Colon (tissue), 2 donors: ENCODE data around the gene LMLN.

Experiments used
- FAIRE-seq: peaks from 2 replicates; lab custom pipeline; 2012; peaks lifted over from hg19 to GRCh38; lab: Jason Lieb, UNC
- donor health status: control.
- donor health status: control.

LMLN gene

DNA sequence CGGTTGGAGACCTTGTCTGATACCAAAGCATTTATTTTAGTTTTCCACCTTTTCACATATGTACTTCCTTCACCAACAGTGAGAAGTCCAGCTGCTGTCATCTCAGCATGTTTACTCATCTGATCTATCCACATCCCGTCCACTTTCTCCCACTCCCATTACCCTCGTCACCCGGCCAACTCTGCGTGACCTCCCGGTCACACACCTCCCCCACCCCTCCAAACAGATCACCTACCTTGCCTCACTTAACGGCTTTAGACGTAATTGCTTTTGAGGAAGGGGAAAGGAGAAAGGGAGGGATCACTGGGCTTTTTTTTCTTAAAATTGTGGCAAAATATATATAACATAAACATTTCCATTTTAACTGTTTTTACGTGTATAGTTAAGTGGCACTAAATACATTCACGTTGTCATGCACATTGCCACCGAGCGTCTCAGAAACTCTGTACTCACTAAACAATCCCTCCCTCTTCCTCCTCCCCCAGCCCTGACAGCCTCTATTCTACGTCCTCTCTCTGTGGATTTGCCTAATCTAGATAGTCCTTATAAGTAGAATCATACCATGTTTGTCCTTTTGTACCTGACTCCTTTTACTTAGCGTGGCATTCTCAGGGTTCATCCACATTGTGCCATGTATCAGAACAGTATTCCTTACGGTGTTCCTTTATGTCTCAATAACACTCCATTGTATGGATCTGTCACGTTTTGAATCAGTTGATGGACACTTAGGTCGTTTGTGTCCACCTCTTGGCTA, 67.2 kb downstream of the LMLN start:
- no peak for FAIRE-seq

DNA sequence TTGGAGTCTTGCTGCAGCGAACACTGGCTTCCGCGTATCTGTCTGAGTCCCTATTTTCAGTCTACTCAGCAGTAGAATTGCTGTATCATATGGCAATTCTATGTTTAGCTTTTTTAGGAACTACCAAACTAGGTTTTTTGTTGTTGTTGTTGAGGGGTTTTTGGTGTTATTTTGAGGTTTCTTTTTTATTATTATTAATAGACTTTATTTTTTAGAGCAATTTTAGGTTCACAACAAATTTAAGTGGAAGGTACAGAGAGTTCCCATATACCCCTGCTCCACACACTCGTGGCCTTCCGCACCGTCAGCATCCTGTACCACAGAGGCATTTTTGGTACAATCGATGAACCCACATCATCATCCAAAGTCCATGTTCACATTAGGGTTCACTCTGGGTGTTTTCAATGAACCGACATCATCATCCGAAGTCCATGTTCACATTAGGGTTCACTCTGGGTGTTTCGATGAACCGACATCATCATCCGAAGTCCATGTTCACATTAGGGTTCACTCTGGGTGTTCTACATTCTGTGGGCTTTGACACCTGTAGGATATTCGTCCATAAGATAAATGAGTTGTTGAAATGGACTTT, 67.9 kb downstream of the LMLN start:
- no peak for FAIRE-seq

GRCh38 chr3:198028718-198029117, 68.7 kb downstream of the LMLN start:
- no peak for FAIRE-seq

DNA sequence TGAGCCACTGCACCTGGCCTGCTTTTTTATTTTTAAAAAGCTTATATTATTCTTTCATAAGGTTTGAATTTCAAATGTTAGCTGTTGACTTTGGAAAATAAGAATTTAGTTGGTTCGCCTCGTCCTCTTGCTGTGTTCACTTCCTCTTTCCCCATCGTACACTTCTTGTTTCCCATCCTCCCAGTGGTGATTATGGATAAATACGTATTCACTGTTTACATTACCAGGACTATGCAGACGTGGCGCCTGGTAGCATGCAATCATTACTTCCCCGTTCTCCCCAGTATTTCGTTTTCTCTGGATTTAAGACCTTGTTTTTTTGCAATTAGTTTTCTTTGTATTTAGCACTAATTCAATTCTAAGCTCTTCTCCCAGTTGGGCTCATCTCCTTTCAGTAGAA, 70.1 kb downstream of the LMLN start:
- FAIRE-seq, result no peak

- FAIRE-seq, result no peak
These were observed 70.7 kb downstream of the LMLN start for GRCh38 chr3:198030726-198031125.

DNA sequence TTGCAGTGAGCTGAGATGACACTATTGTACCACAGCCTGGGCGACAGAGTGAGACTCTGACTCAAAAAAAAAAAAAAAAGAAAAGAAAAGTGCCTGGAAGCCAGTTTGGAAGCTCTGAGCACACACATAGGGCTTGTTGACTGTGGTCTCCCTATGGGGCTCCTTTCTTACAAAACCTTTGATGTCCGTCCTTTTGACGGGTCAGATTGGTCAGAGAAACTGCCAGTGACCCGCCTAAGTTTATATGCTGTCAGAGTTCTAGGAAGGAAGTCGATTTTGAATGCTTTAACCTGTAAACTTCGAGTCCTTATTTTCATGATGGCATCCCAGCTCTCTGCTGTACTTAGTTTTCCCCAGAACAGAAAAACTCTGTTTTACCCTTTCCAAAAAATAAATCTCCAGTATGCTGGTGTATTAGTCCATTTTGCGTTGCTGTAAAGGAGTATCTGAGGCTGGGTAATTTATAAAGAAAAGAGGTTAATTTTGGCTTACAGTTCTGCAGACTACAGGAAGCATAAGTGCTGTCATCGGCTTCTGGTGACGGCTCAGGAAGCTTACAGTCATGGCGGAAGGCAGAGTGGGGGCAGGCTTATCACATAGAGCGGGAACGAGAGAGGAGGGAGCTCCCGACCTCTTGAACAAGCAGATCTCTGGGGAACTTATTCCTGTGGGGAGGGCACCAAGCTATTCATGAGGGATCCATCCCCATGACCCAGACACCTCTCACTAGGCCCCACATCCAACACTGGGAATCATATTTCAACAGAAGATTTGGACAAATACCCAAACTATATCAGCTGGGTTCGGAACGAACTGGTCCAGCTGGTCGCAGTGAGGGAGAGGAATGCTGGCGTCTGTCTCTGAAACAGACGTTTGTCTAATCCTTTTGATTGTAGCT, 72.3 kb downstream of the LMLN start:
- FAIRE-seq, result no peak

GRCh38 chr3:198043119-198043518, 83.1 kb downstream of the LMLN start:
- FAIRE-seq, result no peak

DNA sequence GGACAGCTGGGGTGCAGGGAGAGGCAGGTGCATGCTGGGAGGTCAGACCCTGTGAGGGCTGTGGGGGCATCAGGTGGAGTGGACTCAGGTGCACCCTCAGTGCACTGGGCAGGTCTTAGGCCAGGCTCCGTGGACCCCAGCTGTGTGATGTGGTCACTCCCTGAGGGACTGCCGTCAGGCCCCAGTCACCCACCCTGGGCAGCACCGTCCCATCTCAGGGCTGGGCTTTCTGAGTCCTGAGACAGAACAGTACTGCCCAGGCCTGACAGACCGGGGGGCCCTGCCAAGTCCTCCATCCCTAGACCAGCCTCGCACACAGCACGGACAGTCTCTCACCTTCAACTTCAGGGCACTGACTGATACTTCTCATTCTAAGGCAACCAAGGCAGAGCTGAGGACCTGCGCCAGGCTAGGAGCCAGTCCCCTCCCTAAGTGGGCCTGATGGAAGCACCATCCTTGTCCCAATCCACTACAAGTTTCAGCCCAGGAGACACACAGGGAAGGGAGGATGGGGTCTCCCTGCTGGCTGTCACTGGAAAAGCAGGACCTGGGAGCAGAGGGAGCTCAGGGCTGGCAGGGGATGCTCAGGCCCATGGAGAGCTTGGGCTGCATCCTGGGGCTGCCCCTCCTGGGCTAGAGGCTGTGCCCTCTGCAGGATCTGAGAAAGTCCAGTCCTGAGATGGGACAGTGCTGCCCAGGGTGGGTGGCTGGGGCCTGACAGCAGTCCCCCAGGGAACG, 86.3 kb downstream of the LMLN start:
- FAIRE-seq, result no peak

DNA sequence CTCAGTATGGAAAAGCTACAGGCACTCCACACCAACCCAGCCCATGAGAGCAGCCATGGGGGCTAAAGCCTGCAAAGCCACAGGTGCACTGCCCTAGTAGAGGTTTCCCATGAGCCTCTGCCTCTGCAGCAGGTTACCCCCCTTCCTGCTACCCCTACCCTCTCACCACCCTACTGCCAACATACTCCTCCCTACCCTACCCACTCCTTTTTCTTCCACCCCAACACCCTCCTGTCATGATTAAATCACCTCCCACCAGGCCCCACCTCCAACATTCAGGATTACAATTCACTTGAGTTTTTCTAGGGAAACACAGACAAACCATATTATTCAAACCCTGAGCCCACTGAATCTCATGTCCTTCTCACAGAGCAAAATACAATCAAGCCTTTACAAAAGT, 88.4 kb downstream of the LMLN start:
- FAIRE-seq, result no peak

DNA sequence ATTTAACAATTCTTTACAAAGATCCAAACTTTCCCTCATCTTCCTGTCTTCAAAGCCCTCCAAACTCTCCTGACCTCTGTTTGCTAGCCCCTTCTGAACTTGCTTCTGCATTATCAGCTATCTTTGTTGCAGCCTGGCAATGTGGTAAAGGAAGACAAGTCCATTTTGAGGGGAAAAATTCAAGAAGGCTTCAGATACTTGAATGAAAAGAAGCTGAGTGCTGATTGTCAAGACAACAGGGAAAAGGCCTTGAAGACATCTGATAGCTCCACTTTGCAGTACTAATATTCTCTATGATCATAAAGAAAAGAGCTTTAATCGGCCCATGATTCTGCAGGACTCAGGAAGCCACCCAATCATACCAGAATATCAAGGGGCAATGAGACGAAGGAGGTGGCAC, 91.8 kb downstream of the LMLN start:
- FAIRE-seq, result no peak

DNA sequence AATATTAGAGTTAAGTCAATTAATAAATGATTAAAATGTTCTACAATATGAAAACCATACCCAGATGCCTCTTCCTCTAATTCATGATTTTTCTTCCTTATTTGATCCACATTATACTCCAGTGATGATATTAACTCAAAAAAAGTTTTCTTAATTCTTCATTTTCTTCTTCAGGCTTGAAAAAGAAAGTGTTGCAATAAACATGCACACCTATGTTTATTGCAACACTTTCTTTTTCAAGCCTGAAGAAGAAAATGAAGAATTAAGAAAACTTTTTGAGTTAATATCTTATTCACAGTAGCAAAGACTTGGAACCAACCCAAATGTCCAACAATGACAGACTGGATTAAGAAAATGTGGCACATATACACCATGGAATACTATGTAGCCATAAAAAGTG, 93.4 kb downstream of the LMLN start:
- FAIRE-seq, result peak; percentile 24

- no peak for FAIRE-seq
These were observed 101.4 kb downstream of the LMLN start for GRCh38 chr3:198061119-198062067.

GRCh38 chr3:198062068-198062465, 102.0 kb downstream of the LMLN start:
- no peak for FAIRE-seq

GRCh38 chr3:198064420-198064819, 104.4 kb downstream of the LMLN start:
- FAIRE-seq, result no peak

DNA sequence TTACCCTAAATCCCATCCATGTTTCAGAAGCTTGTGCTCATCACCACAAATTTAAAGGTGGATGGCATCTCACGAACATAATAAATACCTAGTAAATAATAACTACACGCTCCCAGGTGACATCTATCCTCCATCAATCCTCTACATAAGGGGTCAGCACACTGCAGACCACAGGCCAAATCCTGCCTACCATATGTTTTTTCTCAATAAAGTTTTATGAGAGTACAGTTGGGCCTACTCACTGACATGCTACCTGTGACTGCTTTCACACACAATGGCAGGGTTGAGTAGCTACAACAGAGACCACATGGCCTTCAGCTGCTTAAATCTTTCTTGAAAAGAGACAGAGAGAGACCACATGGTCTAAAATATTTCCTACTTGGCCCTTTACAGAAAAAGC, 105.9 kb downstream of the LMLN start:
- no peak for FAIRE-seq

- FAIRE-seq, result no peak
These were observed 107.4 kb downstream of the LMLN start for GRCh38 chr3:198067416-198067815.

- no peak for FAIRE-seq
These were observed 110.9 kb downstream of the LMLN start for GRCh38 chr3:198070871-198071270.

DNA sequence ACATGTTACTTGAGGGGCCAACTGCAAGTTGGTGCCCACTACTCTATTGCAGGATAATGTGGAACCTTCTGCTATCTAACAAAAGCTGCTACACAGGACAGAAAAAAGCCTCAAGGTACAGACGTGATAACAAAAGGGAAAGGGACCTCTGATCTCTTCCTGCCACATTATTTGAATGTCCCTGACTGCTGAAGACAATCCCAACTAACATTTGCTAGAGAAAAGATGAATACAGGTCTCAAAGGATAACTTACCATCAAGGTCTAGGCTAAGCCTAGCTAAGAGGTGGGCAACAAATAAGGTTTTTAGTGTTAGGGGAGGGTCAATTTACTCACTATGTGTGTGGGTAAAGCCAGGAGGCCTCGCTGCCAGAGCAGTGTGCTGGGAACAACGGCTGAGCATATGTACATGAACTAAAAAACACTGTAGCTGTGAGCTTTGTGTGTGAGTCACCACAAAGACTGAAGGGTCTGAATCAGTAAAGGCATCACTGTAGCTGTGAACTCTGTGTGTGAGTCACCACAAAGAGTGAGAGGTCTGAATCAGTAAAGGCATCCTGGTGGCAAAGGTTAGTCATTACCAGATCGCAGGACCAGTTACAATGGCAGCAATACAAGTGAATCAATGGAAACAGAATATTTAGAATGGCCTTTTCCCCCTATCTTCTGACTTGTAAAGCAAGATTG, 111.7 kb downstream of the LMLN start:
- no peak for FAIRE-seq

- no peak for FAIRE-seq
These were observed 116.8 kb downstream of the LMLN start for GRCh38 chr3:198076722-198077308.
